Lower leg skin (tissue), 3 donors: ENCODE measurements around the gene SLC9C1.

ENCODE experiments used
- POLR2A ChIP-seq, 2 donors: fragments of 450-650 bp; IDR thresholded peaks; one replicate each; pipeline ENCODE4 v1.6.1; 2016 to 2017; ENCODE audit warnings: antibody characterized with exemption in 2 of 2, mild to moderate bottlenecking in 1 of 2, moderate library complexity in 1 of 2
- TF ChIP-seq, protein P1 (sequence below), 3 donors: fragments of 450-650 bp; IDR thresholded peaks; one replicate each; pipeline ENCODE4 v1.5.1; 2016; ENCODE audit warnings: antibody characterized with exemption in 3 of 3, mild to moderate bottlenecking in 3 of 3, moderate library complexity in 2 of 3

GRCh38 chr3:112092496-112093179, 201.4 kb downstream of the SLC9C1 start:
- TF ChIP-seq, protein P1, sequence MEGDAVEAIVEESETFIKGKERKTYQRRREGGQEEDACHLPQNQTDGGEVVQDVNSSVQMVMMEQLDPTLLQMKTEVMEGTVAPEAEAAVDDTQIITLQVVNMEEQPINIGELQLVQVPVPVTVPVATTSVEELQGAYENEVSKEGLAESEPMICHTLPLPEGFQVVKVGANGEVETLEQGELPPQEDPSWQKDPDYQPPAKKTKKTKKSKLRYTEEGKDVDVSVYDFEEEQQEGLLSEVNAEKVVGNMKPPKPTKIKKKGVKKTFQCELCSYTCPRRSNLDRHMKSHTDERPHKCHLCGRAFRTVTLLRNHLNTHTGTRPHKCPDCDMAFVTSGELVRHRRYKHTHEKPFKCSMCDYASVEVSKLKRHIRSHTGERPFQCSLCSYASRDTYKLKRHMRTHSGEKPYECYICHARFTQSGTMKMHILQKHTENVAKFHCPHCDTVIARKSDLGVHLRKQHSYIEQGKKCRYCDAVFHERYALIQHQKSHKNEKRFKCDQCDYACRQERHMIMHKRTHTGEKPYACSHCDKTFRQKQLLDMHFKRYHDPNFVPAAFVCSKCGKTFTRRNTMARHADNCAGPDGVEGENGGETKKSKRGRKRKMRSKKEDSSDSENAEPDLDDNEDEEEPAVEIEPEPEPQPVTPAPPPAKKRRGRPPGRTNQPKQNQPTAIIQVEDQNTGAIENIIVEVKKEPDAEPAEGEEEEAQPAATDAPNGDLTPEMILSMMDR (IDR thresholded peaks at IDR 0.05), result no peak
- TF ChIP-seq POLR2A (IDR thresholded peaks at IDR 0.05), result no peak
